ENCODE data around the gene PSMD3. TPM values are rescaled to one million over a fixed set of nuclear protein-coding genes. Genes with fewer than 3 reads are reported as not detected.

Gene PSMD3
- total and polyA plus RNA-seq, 2 of the 4 experiments (the other 2 are of a cell fraction): 123 to 155 TPM

DNA sequence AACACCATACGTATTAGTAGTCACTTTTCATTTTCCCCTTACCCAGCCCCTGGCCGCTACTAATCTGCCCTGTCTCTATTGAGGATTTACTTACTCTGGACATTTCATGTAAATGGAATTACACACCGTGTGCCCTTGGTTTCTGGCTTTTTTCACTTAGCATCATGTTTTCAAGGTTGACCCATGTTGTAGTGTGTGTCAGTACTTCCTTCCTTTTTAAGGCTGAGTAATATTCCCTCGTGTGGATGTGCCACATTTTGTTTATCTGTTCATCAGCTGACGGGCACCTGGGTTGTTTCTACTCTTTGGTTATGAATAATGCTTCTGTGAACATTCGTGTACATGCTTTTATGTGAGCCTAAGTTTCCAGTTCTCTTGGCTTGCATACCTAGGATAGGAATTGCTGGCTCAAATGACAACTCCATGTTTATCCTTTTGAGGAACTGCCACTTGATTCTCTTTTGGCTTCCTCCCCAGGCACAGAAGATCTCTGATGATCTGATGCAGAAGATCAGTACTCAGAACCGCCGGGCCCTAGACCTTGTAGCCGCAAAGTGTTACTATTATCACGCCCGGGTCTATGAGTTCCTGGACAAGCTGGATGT is 7.7 kb downstream of the PSMD3 start:
- dilution Hi-C loops (cut with HindIII; ENCODE audit: low sequenced_read_pairs, unreplicated experiment): no loop called here
- WGBS, 2 experiments (ENCODE audit: extremely low coverage in 2 of 2, insufficient read length in 1 of 2): 90% methylated on average over 6 of the region's 11 CpGs; no CpG with 5 or more reads in 1 of the 2 experiments
- in situ Hi-C loops (cut with MboI; ENCODE audit: low sequenced_read_pairs): no loop called here

More for the DNA sequence above, 7.7 kb downstream of the PSMD3 start:
- Histone ChIP-seq H3K79me1 (ENCODE audit: low read depth in 1 of 2, low read length in 2 of 2) (peaks cover 36% of the 10 kb centered on the region in 2 experiments), H4K91ac (ENCODE audit: insufficient read depth, low read depth, low read length) (no peak overlapping the region), H2BK5ac (ENCODE audit: low read depth, low read length, poor library complexity, severe bottlenecking) (no peak overlapping the region), H2BK120ac (ENCODE audit: low read depth, low read length) (no peak overlapping the region), H3K14ac (replicated peaks; ENCODE audit: low read depth, low read length) (no peak overlapping the region), H4K20me1 (ENCODE audit: insufficient read depth, low read length) (0 out of 2 replicates have a peak, but pooled peaks cover 6% of the 10 kb centered on the region), H2AK9ac (replicated peaks; ENCODE audit: low read depth, low read length, poor library complexity) (no peak overlapping the region), H4K5ac (ENCODE audit: low read depth, low read length) (no peak overlapping the region), H3K4me2 (ENCODE audit: low read depth, low read length) (no peak overlapping the region), H3K9me1 (ENCODE audit: insufficient read depth, low read length) (0 out of 2 replicates have a peak, but pooled peaks cover 4% of the 10 kb centered on the region), H3K4me1 (ENCODE audit: control insufficient read depth, insufficient read depth, low read length) (no peaks in the 10 kb centered on the region), H3K4me3 (ENCODE audit: insufficient read depth, low read depth, low read length) (no peak overlapping the region), H3K9me3 (ENCODE audit: control insufficient read depth, insufficient read depth, low read length) (no peaks in the 10 kb centered on the region), H2AFZ (replicated peaks; ENCODE audit: low read length, poor library complexity) (no peak overlapping the region), H2AK5ac (ENCODE audit: low read depth, low read length) (no peak overlapping the region), H2BK15ac (ENCODE audit: low read depth, low read length) (no peak overlapping the region), H4K8ac (ENCODE audit: low read depth in 2 of 2, low read length in 2 of 2) (no peak overlapping the region), H3K23ac (ENCODE audit: low read depth, low read length) (no peak overlapping the region), H3K4ac (ENCODE audit: low read depth, low read length) (no peak overlapping the region), H3K18ac (ENCODE audit: low read depth, low read length) (no peak overlapping the region), H3K9ac (ENCODE audit: low read depth, low read length) (no peak overlapping the region), H3K56ac (ENCODE audit: extremely low read depth, insufficient read depth, low read length) (no peak overlapping the region), H3K27ac (ENCODE audit: insufficient read depth, low read length) (no peak overlapping the region), H3K36me3 (ENCODE audit: control insufficient read depth, insufficient read depth, low read length) (peaks cover 82% of the 10 kb centered on the region), H2BK20ac (ENCODE audit: low read depth, low read length) (no peak overlapping the region), H3K27me3 (ENCODE audit: control insufficient read depth, insufficient read depth, low read length) (no peaks in the 10 kb centered on the region)
- no peak for TF ChIP-seq POLR2A (IDR thresholded peaks at IDR 0.05; ENCODE audit: low read depth, low read length)
- no peak for DNase-seq
- CTCF ChIA-PET: no interaction called here
- intact Hi-C loops (cut with micrococcal nuclease): loop anchor here (10.0 kb wide), 1 partner anchor 364 kb away; the partner anchor contains the start of gene PPP1R1B
- no peak for ATAC-seq (ENCODE audit: low read depth)
- POLR2A ChIA-PET (ENCODE audit: unreplicated experiment): no interaction called here
- BruUV-seq (replicated peaks): no TSS peak
